ENCODE measurements around the gene DERL3.
A peak's percentile ranks its signal among the peaks of the same experiment; 100 is the strongest.
"Not testable (repeated sequence)": the region's sequence is repeated elsewhere in the genome, so short reads cannot be mapped to it uniquely, and the experiment has no call there.

DERL3 gene

GRCh38 chr22:23874871-23875270 is 36.1 kb upstream of the DERL3 start:
- WGBS (ENCODE audit: insufficient coverage), result 100% methylated on average over 1 of the region's 4 CpGs
- peaks cover 0 to 21% (median 11%) of the 10 kb centered on the region in 4 experiments for H3K36me3 ChIP-seq (ENCODE audit: control insufficient read depth in 4 of 4, insufficient read depth in 4 of 4, low read length in 3 of 4)
- H3K27ac ChIP-seq (ENCODE audit: insufficient read depth in 1 of 2, low read depth in 1 of 2, low read length in 2 of 2, poor library complexity in 1 of 2, severe bottlenecking in 2 of 2), result no peak overlapping the region
- H3K9me3 ChIP-seq (ENCODE audit: control extremely low read depth in 1 of 5, control insufficient read depth in 4 of 5, insufficient read depth in 2 of 5, low read depth in 1 of 5, low read length in 4 of 5), result no peaks in the 10 kb centered on the region
- no peak for DNase-seq
- H3K27me3 ChIP-seq (replicated peaks in 2 of 5; ENCODE audit: control insufficient read depth in 4 of 5, insufficient read depth in 5 of 5, low read length in 4 of 5), result no peaks in the 10 kb centered on the region
- no peak overlapping the region for H3K4me3 ChIP-seq (ENCODE audit: control insufficient read depth in 1 of 7, extremely low read depth in 1 of 7, insufficient read depth in 4 of 7, low read depth in 2 of 7, low read length in 6 of 7)
- no peaks in the 10 kb centered on the region for H3K4me1 ChIP-seq (ENCODE audit: control extremely low read depth in 1 of 4, control insufficient read depth in 4 of 4, insufficient read depth in 4 of 4, low read length in 3 of 4)
- ChIA-PET POLR2A (no interaction called here), CTCF (no interaction called here)

DNA sequence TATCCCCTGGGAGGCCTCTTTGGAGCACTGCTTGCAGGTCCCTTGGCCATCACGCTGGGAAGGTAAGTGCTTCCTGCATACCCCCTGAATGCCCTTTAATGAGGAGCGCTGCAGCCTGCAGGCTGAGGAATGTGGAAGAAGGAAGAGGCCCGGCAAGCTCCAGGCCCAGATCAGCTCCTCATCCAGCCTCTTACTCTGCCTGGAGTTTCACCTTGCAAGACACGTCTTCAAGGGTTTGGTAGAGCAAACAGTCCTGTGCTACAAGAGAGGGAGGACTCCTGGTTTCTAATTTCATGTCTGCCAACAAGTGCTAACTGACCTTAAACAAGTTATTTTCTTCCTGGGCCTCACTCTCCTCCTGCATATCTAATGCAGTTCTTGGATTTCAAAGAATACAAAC is 29.8 kb upstream of the DERL3 start:
- ChIA-PET CTCF (interaction anchor here (1.2 to 1.5 kb wide), 2 partner anchors 10 to 19 kb away, joined by 3 to 6 read pairs; no protein-coding TSS in a partner anchor), POLR2A (no interaction called here)
- Histone ChIP-seq H3K4me3 (ENCODE audit: control insufficient read depth in 1 of 7, extremely low read depth in 1 of 7, insufficient read depth in 4 of 7, low read depth in 2 of 7, low read length in 6 of 7) (no peak overlapping the region), H3K27ac (ENCODE audit: insufficient read depth in 1 of 2, low read depth in 1 of 2, low read length in 2 of 2, poor library complexity in 1 of 2, severe bottlenecking in 2 of 2) (no peak overlapping the region), H3K36me3 (ENCODE audit: control insufficient read depth in 4 of 4, insufficient read depth in 4 of 4, low read length in 3 of 4) (peaks cover 2 to 30% (median 10%) of the 10 kb centered on the region in 4 experiments), H3K4me1 (ENCODE audit: control extremely low read depth in 1 of 4, control insufficient read depth in 4 of 4, insufficient read depth in 4 of 4, low read length in 3 of 4) (no peaks in the 10 kb centered on the region), H3K9me3 (ENCODE audit: control extremely low read depth in 1 of 5, control insufficient read depth in 4 of 5, insufficient read depth in 2 of 5, low read depth in 1 of 5, low read length in 4 of 5) (no peaks in the 10 kb centered on the region), H3K27me3 (replicated peaks in 2 of 5; ENCODE audit: control insufficient read depth in 4 of 5, insufficient read depth in 5 of 5, low read length in 4 of 5) (no peaks in the 10 kb centered on the region)
- no peak for DNase-seq
- 100% methylated on average over 4 of the region's 4 CpGs for WGBS (ENCODE audit: insufficient coverage)

- POLR2A ChIA-PET; H3K9me3 ChIP-seq (ENCODE audit: control extremely low read depth in 1 of 5, control insufficient read depth in 4 of 5, insufficient read depth in 2 of 5, low read depth in 1 of 5, low read length in 4 of 5); H3K4me1 ChIP-seq (ENCODE audit: control extremely low read depth in 1 of 4, control insufficient read depth in 4 of 4, insufficient read depth in 4 of 4, low read length in 3 of 4); DNase-seq; H3K27ac ChIP-seq (ENCODE audit: insufficient read depth in 1 of 2, low read depth in 1 of 2, low read length in 2 of 2, poor library complexity in 1 of 2, severe bottlenecking in 2 of 2); H3K27me3 ChIP-seq (replicated peaks in 2 of 5; ENCODE audit: control insufficient read depth in 4 of 5, insufficient read depth in 5 of 5, low read length in 4 of 5); H3K4me3 ChIP-seq (ENCODE audit: control insufficient read depth in 1 of 7, extremely low read depth in 1 of 7, insufficient read depth in 4 of 7, low read depth in 2 of 7, low read length in 6 of 7): not testable (repeated sequence)
- CTCF ChIA-PET, result interaction anchor here (0.6 to 3.8 kb wide), 4 partner anchors 8 to 231 kb away, joined by 4 to 15 read pairs (median 6); no protein-coding TSS in a partner anchor
- WGBS (ENCODE audit: insufficient coverage), result 80% methylated on average over 5 of the region's 11 CpGs
- H3K36me3 ChIP-seq (ENCODE audit: control insufficient read depth in 4 of 4, insufficient read depth in 4 of 4, low read length in 3 of 4), result peaks cover 2 to 23% (median 7%) of the 10 kb centered on the region in 4 experiments
These were observed 25.8 kb upstream of the DERL3 start for GRCh38 chr22:23864499-23865154.

GRCh38 chr22:23862103-23862502 is 23.3 kb upstream of the DERL3 start:
- Histone ChIP-seq H3K36me3 (ENCODE audit: control insufficient read depth in 4 of 4, insufficient read depth in 4 of 4, low read length in 3 of 4) (no peaks in the 10 kb centered on the region), H3K4me1 (ENCODE audit: control extremely low read depth in 1 of 4, control insufficient read depth in 4 of 4, insufficient read depth in 4 of 4, low read length in 3 of 4) (peaks cover 8 to 18% (median 16%) of the 10 kb centered on the region in 4 experiments), H3K9me3 (ENCODE audit: control extremely low read depth in 1 of 5, control insufficient read depth in 4 of 5, insufficient read depth in 2 of 5, low read depth in 1 of 5, low read length in 4 of 5) (no peaks in the 10 kb centered on the region), H3K27ac (ENCODE audit: insufficient read depth in 1 of 2, low read depth in 1 of 2, low read length in 2 of 2, poor library complexity in 1 of 2, severe bottlenecking in 2 of 2) (no peak overlapping the region), H3K27me3 (replicated peaks in 2 of 5; ENCODE audit: control insufficient read depth in 4 of 5, insufficient read depth in 5 of 5, low read length in 4 of 5) (no peaks in the 10 kb centered on the region), H3K4me3 (ENCODE audit: control insufficient read depth in 1 of 7, extremely low read depth in 1 of 7, insufficient read depth in 4 of 7, low read depth in 2 of 7, low read length in 6 of 7) (no peak overlapping the region)
- DNase-seq, result peak; percentile 67 to 78 (median 78)
- WGBS (ENCODE audit: insufficient coverage), result 81% methylated on average over 3 of the region's 3 CpGs
- ChIA-PET POLR2A (no interaction called here), CTCF (interaction anchor here (0.8 to 3.8 kb wide), 6 partner anchors 11 to 51 kb away, joined by 3 to 15 read pairs (median 3); partner anchors contain the start of gene MIF)

DNA sequence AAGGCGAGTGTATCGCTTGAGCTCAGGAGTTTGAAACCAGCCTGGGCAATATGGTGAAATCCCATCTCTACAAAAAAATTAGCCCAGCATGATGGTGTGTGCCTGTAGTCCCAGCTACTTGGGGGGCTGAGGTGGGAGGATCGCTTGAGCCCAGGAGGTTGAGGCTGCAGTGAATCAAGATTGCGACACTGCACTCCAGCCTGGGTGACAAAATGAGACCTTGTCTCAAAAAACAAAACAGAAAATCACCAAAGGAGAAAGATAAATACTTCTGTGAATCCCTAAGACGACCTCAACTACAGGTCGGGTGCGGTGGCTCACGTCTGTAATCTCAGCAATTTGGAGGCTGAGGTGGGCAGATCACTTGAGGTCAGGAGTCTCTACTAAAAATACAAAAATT is 21.4 kb upstream of the DERL3 start:
- H3K27me3 ChIP-seq (replicated peaks in 2 of 5; ENCODE audit: control insufficient read depth in 4 of 5, insufficient read depth in 5 of 5, low read length in 4 of 5); POLR2A ChIA-PET; H3K27ac ChIP-seq (ENCODE audit: insufficient read depth in 1 of 2, low read depth in 1 of 2, low read length in 2 of 2, poor library complexity in 1 of 2, severe bottlenecking in 2 of 2); DNase-seq; H3K36me3 ChIP-seq (ENCODE audit: control insufficient read depth in 4 of 4, insufficient read depth in 4 of 4, low read length in 3 of 4); H3K4me3 ChIP-seq (ENCODE audit: control insufficient read depth in 1 of 7, extremely low read depth in 1 of 7, insufficient read depth in 4 of 7, low read depth in 2 of 7, low read length in 6 of 7); H3K9me3 ChIP-seq (ENCODE audit: control extremely low read depth in 1 of 5, control insufficient read depth in 4 of 5, insufficient read depth in 2 of 5, low read depth in 1 of 5, low read length in 4 of 5): not testable (repeated sequence)
- peaks cover 8 to 26% (median 24%) of the 10 kb centered on the region in 4 experiments for H3K4me1 ChIP-seq (ENCODE audit: control extremely low read depth in 1 of 4, control insufficient read depth in 4 of 4, insufficient read depth in 4 of 4, low read length in 3 of 4)
- 94% methylated on average over 8 of the region's 8 CpGs for WGBS (ENCODE audit: insufficient coverage)
- CTCF ChIA-PET, result interaction anchor here (0.9 to 4.2 kb wide), 5 partner anchors 10 to 122 kb away, joined by 3 to 22 read pairs (median 4); partner anchors contain the start of gene MIF

DNA sequence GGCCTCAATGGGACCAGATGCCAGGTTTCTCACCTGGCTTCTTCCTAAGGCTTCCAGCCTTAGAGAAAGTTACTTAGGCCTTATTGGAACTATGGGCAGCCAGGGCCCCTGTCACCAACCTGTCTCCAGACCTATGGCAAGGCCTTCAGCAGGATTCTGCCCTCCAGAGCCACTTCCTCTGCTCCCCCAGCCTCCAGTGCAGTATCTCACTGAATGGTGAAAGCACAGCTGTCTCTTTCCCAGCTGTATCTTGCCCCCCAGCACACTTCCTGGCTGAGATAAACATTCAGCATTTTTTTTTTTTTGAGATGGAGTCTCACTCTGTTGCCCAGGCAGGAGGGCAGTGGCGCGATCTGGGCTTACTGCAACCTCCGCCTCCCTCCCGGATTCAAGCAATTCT is 20.4 kb upstream of the DERL3 start:
- Histone ChIP-seq H3K4me3 (ENCODE audit: control insufficient read depth in 1 of 7, extremely low read depth in 1 of 7, insufficient read depth in 4 of 7, low read depth in 2 of 7, low read length in 6 of 7) (no peak overlapping the region), H3K9me3 (ENCODE audit: control extremely low read depth in 1 of 5, control insufficient read depth in 4 of 5, insufficient read depth in 2 of 5, low read depth in 1 of 5, low read length in 4 of 5) (no peaks in the 10 kb centered on the region), H3K4me1 (ENCODE audit: control extremely low read depth in 1 of 4, control insufficient read depth in 4 of 4, insufficient read depth in 4 of 4, low read length in 3 of 4) (peaks cover 8 to 26% (median 24%) of the 10 kb centered on the region in 4 experiments), H3K36me3 (ENCODE audit: control insufficient read depth in 4 of 4, insufficient read depth in 4 of 4, low read length in 3 of 4) (no peaks in the 10 kb centered on the region), H3K27ac (ENCODE audit: insufficient read depth in 1 of 2, low read depth in 1 of 2, low read length in 2 of 2, poor library complexity in 1 of 2, severe bottlenecking in 2 of 2) (no peak overlapping the region), H3K27me3 (replicated peaks in 2 of 5; ENCODE audit: control insufficient read depth in 4 of 5, insufficient read depth in 5 of 5, low read length in 4 of 5) (no peaks in the 10 kb centered on the region)
- POLR2A ChIA-PET, result no interaction called here
- CTCF ChIA-PET, result interaction anchor here (0.7 to 4.2 kb wide), 8 partner anchors 7 to 94 kb away, joined by 3 to 22 read pairs (median 4); partner anchors contain the start of gene MIF
- DNase-seq, result peak in 1 of 3 donors; percentile 24
- WGBS (ENCODE audit: insufficient coverage), result 83% methylated on average over 4 of the region's 4 CpGs

DNA sequence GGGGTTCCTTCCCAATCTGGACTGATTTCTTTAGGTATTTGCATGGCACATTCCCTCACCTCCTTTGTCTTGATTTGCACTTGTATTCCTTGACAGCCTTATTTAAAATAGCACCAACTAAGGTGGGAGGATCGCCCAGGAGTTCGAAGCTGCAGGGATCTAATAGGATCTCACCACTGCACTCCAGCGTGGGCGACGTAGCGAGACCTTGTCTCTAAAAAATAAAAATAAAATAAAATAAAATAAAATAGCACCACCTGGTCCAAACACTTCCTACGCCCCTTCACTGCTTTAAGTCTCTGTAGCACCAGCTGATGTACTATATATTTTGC is 19.6 kb upstream of the DERL3 start:
- H3K9me3 ChIP-seq (ENCODE audit: control extremely low read depth in 1 of 5, control insufficient read depth in 4 of 5, insufficient read depth in 2 of 5, low read depth in 1 of 5, low read length in 4 of 5), result no peaks in the 10 kb centered on the region
- H3K27ac ChIP-seq (ENCODE audit: insufficient read depth in 1 of 2, low read depth in 1 of 2, low read length in 2 of 2, poor library complexity in 1 of 2, severe bottlenecking in 2 of 2), result no peak overlapping the region
- ChIA-PET CTCF (interaction anchor here (0.7 to 4.2 kb wide), 8 partner anchors 8 to 93 kb away, joined by 3 to 22 read pairs (median 4); partner anchors contain the start of gene MIF), POLR2A (interaction anchor here (0.8 kb wide), 1 partner anchor 162 kb away, joined by 3 read pairs; no protein-coding TSS in a partner anchor)
- peaks cover 8 to 26% (median 24%) of the 10 kb centered on the region in 4 experiments for H3K4me1 ChIP-seq (ENCODE audit: control extremely low read depth in 1 of 4, control insufficient read depth in 4 of 4, insufficient read depth in 4 of 4, low read length in 3 of 4)
- no peaks in the 10 kb centered on the region for H3K27me3 ChIP-seq (replicated peaks in 2 of 5; ENCODE audit: control insufficient read depth in 4 of 5, insufficient read depth in 5 of 5, low read length in 4 of 5)
- WGBS (ENCODE audit: insufficient coverage), result 0% methylated on average over 1 of the region's 7 CpGs
- DNase-seq, result no peak
- no peaks in the 10 kb centered on the region for H3K36me3 ChIP-seq (ENCODE audit: control insufficient read depth in 4 of 4, insufficient read depth in 4 of 4, low read length in 3 of 4)
- H3K4me3 ChIP-seq (ENCODE audit: control insufficient read depth in 1 of 7, extremely low read depth in 1 of 7, insufficient read depth in 4 of 7, low read depth in 2 of 7, low read length in 6 of 7), result peak overlapping the region; percentile 60 to 97 (median 81)
